ENCODE data around the gene AP2A2. TPM values are rescaled to one million over a fixed set of nuclear protein-coding genes. Genes with fewer than 3 reads are reported as not detected.

AP2A2 gene
- total RNA-seq, 1 donor from 2014 or later = 58.7 TPM

- no peak for DNase-seq (ENCODE audit: extremely low spot score in 2 of 2)
- H3K27ac ChIP-seq = no peak overlapping the region
- H3K36me3 ChIP-seq = no peaks in the 10 kb centered on the region
- TF ChIP-seq POLR2AphosphoS5 (IDR thresholded peaks at IDR 0.05; ENCODE audit: insufficient read depth in 1 of 2, low read depth in 1 of 2) (no peak), CTCF (IDR thresholded peaks at IDR 0.05) (no peak), POLR2A (IDR thresholded peaks at IDR 0.05) (no peak)
- no peak overlapping the region for H3K4me3 ChIP-seq
- no peaks in the 10 kb centered on the region for H3K9me3 ChIP-seq
- H3K27me3 ChIP-seq = no peaks in the 10 kb centered on the region
- no peaks in the 10 kb centered on the region for H3K4me1 ChIP-seq
- intact Hi-C loops (cut with DNase I) = no loop called here
Measured at GRCh38 chr11:883527-883926, 42.1 kb upstream of the AP2A2 start.

- DNase-seq (ENCODE audit: extremely low spot score in 2 of 2) = no peak
- H3K4me1 ChIP-seq = no peaks in the 10 kb centered on the region
- TF ChIP-seq CTCF (IDR thresholded peaks at IDR 0.05) (no peak), POLR2A (IDR thresholded peaks at IDR 0.05) (no peak), POLR2AphosphoS5 (IDR thresholded peaks at IDR 0.05; ENCODE audit: insufficient read depth in 1 of 2, low read depth in 1 of 2) (no peak)
- H3K27ac ChIP-seq = no peak overlapping the region
- no peaks in the 10 kb centered on the region for H3K27me3 ChIP-seq
- intact Hi-C loops (cut with DNase I) = no loop called here
- H3K4me3 ChIP-seq = no peak overlapping the region
- no peaks in the 10 kb centered on the region for H3K9me3 ChIP-seq
- H3K36me3 ChIP-seq = no peaks in the 10 kb centered on the region
Measured at GRCh38 chr11:884578-885070, 41.0 kb upstream of the AP2A2 start.

GRCh38 chr11:886568-886967 is 39.1 kb upstream of the AP2A2 start:
- Histone ChIP-seq H3K9me3 (no peaks in the 10 kb centered on the region), H3K27me3 (no peaks in the 10 kb centered on the region), H3K4me1 (no peaks in the 10 kb centered on the region), H3K27ac (no peak overlapping the region), H3K4me3 (no peak overlapping the region), H3K36me3 (no peaks in the 10 kb centered on the region)
- no peak for DNase-seq (ENCODE audit: extremely low spot score in 2 of 2)
- TF ChIP-seq CTCF (IDR thresholded peaks at IDR 0.05) = no peak
- no peak for TF ChIP-seq POLR2AphosphoS5 (IDR thresholded peaks at IDR 0.05; ENCODE audit: insufficient read depth in 1 of 2, low read depth in 1 of 2)
- TF ChIP-seq POLR2A (IDR thresholded peaks at IDR 0.05) = no peak
- intact Hi-C loops (cut with DNase I) = no loop called here

GRCh38 chr11:887589-887988 is 38.1 kb upstream of the AP2A2 start:
- Histone ChIP-seq H3K36me3 (no peaks in the 10 kb centered on the region), H3K9me3 (no peaks in the 10 kb centered on the region), H3K27ac (no peak overlapping the region), H3K27me3 (no peaks in the 10 kb centered on the region), H3K4me1 (no peaks in the 10 kb centered on the region), H3K4me3 (no peak overlapping the region)
- intact Hi-C loops (cut with DNase I) = no loop called here
- no peak for DNase-seq (ENCODE audit: extremely low spot score in 2 of 2)
- no peak for TF ChIP-seq POLR2AphosphoS5 (IDR thresholded peaks at IDR 0.05; ENCODE audit: insufficient read depth in 1 of 2, low read depth in 1 of 2)

- H3K4me1 ChIP-seq = no peaks in the 10 kb centered on the region
- H3K4me3 ChIP-seq = no peak overlapping the region
- no peaks in the 10 kb centered on the region for H3K27me3 ChIP-seq
- H3K36me3 ChIP-seq = no peaks in the 10 kb centered on the region
- no peaks in the 10 kb centered on the region for H3K9me3 ChIP-seq
- DNase-seq (ENCODE audit: extremely low spot score in 2 of 2) = no peak
- no peak overlapping the region for H3K27ac ChIP-seq
- intact Hi-C loops (cut with DNase I) = no loop called here
- TF ChIP-seq POLR2A (IDR thresholded peaks at IDR 0.05) (no peak), CTCF (IDR thresholded peaks at IDR 0.05) (no peak), POLR2AphosphoS5 (IDR thresholded peaks at IDR 0.05; ENCODE audit: insufficient read depth in 1 of 2, low read depth in 1 of 2) (no peak)
Measured at GRCh38 chr11:888310-889212, 37.1 kb upstream of the AP2A2 start.

All from vagina (tissue), 2 donors.